GM12891 (cell line): ENCODE results near the gene IGF1R.
A peak's percentile ranks its signal among the peaks of the same experiment; 100 is the strongest.

Experiments used
- DNase-seq: peaks from one replicate; pipeline ENCODE4 v3.0.0; 2011; ENCODE audit warnings: low spot score; ENCODE audit not compliant: insufficient read length
- FAIRE-seq: peaks from 2 replicates; lab custom pipeline; 2011; peaks lifted over from hg19 to GRCh38; lab: Jason Lieb, UNC
- PAX5 ChIP-seq: IDR thresholded peaks from 2 replicates; pipeline ENCODE4 v1.6.1; 2011; ENCODE audit warnings: low read length, moderate library complexity, mild to moderate bottlenecking; ENCODE audit not compliant: insufficient read depth, severe bottlenecking
- POLR2A ChIP-seq: IDR thresholded peaks from 2 replicates; pipeline ENCODE4 v1.6.1; 2011; ENCODE audit warnings: low read depth, low read length, control low read depth
- POLR2AphosphoS5 ChIP-seq: IDR thresholded peaks from 2 replicates; pipeline ENCODE4 v1.6.1; 2011; ENCODE audit warnings: low read depth, low read length, control low read depth
- POU2F2 ChIP-seq: IDR thresholded peaks from 2 replicates; pipeline ENCODE4 v1.6.1; 2011; ENCODE audit warnings: low read depth, mild to moderate bottlenecking, control low read depth, low read length, moderate library complexity
- SPI1 ChIP-seq: IDR thresholded peaks from 2 replicates; pipeline ENCODE4 v1.6.1; 2011; ENCODE audit warnings: low read depth, low read length, control low read depth
- TAF1 ChIP-seq: IDR thresholded peaks from 2 replicates; pipeline ENCODE4 v1.6.1; 2011; ENCODE audit warnings: low read depth, low read length, control low read depth

Gene IGF1R

DNA sequence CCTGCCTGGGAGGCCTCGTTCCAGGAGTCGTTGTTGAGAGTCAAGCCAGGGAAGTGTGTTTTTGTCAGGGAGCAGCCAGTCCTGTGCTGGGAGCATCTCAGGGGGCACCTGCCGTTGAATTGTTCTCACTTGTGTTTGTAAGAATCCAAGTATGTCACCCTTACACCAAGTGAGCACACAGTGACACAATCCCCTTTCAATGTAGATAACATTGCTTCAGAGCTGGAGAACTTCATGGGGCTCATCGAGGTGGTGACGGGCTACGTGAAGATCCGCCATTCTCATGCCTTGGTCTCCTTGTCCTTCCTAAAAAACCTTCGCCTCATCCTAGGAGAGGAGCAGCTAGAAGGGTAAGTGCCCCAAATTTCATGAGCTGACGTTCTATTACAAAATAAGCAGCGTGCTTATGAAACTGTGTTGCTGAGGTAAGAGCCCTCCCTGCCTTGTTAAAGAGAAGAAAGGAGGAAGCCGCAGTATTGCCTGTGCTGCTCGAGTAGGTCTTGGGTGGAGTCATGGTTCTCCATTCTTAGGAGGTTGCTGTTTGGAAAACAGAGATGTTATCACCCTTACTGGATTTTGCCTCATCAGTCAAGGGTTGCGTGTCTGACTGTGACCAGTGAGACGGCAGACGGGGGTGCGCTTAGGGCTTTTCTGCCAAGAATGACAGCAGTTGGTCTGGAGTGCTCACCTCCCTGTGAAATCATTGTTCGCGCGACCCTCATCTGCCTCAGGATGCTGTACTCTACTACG is 251.1 kb downstream of the IGF1R start:
- no peak for FAIRE-seq
- TF ChIP-seq PAX5 (no peak), POLR2A (no peak), TAF1 (no peak), POLR2AphosphoS5 (no peak)
- DNase-seq: no peak

- FAIRE-seq: no peak
- no peak for DNase-seq
- TF ChIP-seq POU2F2 (no peak), POLR2A (no peak), POLR2AphosphoS5 (no peak), TAF1 (no peak), PAX5 (no peak), SPI1 (no peak)
These were observed 252.0 kb downstream of the IGF1R start for GRCh38 chr15:98900356-98900755.

GRCh38 chr15:98901434-98902072 is 253.2 kb downstream of the IGF1R start:
- TF ChIP-seq POLR2AphosphoS5: no peak
- DNase-seq (no peak), FAIRE-seq (no peak)

- FAIRE-seq (no peak), DNase-seq (no peak)
- TF ChIP-seq POLR2A: no peak
- TF ChIP-seq SPI1: no peak
- TF ChIP-seq TAF1: no peak
- TF ChIP-seq POLR2AphosphoS5: no peak
- no peak for TF ChIP-seq PAX5
- no peak for TF ChIP-seq POU2F2
These were observed 254.6 kb downstream of the IGF1R start for GRCh38 chr15:98902931-98903330.

DNA sequence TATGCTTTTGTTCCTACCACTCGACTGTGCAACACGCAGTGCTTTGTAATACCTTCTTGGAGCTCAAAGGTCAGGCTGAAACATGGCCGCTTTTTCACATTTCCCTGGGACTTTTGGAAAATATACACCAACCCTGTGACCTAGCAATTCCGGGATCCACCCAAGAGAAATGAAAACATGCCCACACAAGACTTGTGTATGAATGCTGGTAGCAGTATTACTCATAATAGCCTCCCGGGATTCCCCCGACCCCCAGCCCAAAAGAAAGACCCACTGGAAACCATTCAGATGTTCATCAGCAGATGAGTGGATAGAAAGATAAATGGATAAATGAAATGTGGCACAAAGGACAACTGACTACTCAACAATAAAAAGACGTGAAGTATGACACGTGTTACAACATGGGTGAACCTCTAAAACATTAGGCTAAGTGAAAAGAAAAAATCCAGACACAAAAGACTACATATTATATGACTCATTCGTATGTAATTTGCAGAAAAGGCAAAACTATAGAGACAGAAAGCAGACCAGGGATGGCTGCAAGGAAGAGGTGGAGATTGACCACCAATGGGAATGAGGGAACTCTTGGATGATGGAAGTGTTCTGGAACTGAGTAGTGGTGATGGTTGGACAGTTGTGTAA is 255.2 kb downstream of the IGF1R start:
- DNase-seq: no peak
- no peak for TF ChIP-seq POLR2AphosphoS5
- TF ChIP-seq PAX5: no peak
- no peak for TF ChIP-seq POU2F2
- no peak for TF ChIP-seq POLR2A
- no peak for TF ChIP-seq SPI1
- no peak for TF ChIP-seq TAF1
- FAIRE-seq: no peak

DNA sequence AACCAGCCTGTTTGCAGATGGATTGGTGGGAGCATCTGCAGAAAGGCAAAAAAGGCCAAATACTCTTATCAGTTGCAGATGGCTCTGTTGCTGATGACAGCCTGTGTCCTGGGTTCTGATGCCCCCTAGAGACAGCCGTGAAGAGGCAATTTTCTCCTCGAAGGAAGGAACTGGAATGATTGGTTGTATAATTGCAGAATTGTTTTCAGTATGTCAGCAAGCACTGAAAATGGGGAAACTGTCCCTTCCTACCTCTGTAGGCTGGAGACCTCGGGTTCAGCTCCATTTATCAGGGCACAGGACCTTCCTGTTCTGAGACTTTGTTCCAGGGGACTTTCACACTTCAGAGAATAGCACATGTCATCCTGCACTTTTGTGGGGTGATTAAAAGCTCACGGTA is 256.2 kb downstream of the IGF1R start:
- peak; percentile 22 for DNase-seq
- FAIRE-seq: no peak
- TF ChIP-seq SPI1 (no peak), TAF1 (no peak), PAX5 (no peak), POLR2A (no peak), POU2F2 (no peak), POLR2AphosphoS5 (no peak)

GRCh38 chr15:98905963-98906711 is 257.8 kb downstream of the IGF1R start:
- no peak for DNase-seq
- no peak for FAIRE-seq
- TF ChIP-seq TAF1 (no peak), SPI1 (no peak), POU2F2 (no peak), POLR2A (no peak), POLR2AphosphoS5 (no peak), PAX5 (no peak)

DNA sequence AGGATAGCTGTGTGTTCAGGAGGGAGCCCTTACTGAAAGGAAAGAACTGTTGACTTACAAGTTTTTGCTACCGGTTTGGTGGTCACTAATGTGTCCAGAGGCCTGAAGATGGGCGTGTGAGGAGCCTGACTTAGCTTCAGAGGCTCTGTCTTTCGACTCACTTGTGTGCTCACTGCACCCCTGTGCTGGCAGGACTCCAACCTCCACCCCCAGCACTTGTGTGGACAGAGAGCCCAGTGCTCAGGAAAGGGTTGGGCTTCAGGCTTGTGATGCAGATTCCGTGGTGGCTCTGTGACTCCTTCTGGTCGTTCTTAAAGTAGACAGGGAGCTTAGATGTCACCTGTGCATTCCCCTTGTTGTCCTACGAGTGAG is 258.4 kb downstream of the IGF1R start:
- TF ChIP-seq POLR2A (no peak), POLR2AphosphoS5 (no peak), POU2F2 (no peak), SPI1 (no peak), PAX5 (no peak), TAF1 (no peak)
- FAIRE-seq: no peak
- DNase-seq: no peak

GRCh38 chr15:98907927-98908471 is 259.7 kb downstream of the IGF1R start:
- FAIRE-seq (no peak), DNase-seq (no peak)

More at GRCh38 chr15:98907927-98908471, 259.7 kb downstream of the IGF1R start:
- no peak for TF ChIP-seq TAF1
- no peak for TF ChIP-seq POLR2A
- TF ChIP-seq PAX5: no peak
- TF ChIP-seq POLR2AphosphoS5: no peak
- TF ChIP-seq POU2F2: no peak
